ENCODE measurements around the gene PCNX4.

DNA sequence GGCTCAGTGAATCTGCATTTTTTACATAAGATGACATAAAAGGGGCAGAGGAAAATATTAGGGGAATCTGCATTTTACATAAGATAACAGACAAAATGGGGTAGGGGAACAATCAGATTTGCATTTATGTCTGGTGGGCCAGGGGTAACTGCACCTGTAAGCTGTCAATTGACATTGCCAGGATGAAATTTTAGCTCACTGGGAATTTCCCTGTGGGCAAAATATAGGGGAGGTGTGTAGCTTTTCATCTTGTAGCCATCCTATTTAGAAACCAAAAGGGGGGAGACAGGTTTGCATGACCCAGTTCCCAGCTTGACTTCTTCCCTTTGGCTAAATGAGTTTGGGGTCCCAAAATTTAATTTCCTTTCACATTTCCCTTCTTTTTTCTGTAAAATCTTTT lies 3.5 kb downstream of the PCNX4 start:
- TF ChIP-seq, protein P1, sequence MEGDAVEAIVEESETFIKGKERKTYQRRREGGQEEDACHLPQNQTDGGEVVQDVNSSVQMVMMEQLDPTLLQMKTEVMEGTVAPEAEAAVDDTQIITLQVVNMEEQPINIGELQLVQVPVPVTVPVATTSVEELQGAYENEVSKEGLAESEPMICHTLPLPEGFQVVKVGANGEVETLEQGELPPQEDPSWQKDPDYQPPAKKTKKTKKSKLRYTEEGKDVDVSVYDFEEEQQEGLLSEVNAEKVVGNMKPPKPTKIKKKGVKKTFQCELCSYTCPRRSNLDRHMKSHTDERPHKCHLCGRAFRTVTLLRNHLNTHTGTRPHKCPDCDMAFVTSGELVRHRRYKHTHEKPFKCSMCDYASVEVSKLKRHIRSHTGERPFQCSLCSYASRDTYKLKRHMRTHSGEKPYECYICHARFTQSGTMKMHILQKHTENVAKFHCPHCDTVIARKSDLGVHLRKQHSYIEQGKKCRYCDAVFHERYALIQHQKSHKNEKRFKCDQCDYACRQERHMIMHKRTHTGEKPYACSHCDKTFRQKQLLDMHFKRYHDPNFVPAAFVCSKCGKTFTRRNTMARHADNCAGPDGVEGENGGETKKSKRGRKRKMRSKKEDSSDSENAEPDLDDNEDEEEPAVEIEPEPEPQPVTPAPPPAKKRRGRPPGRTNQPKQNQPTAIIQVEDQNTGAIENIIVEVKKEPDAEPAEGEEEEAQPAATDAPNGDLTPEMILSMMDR (IDR thresholded peaks at IDR 0.05), result no peak
- no peak for TF ChIP-seq POLR2AphosphoS5 (IDR thresholded peaks at IDR 0.05)
- no peak for TF ChIP-seq POLR2A (IDR thresholded peaks at IDR 0.05)

Measured in breast epithelium (tissue), 3 donors.